DMS 273 (cell line): ENCODE measurements around the gene CADM1.

Experiments
- DNase-seq: peaks from one replicate; lab custom pipeline; 2025; ENCODE audit not compliant: unreplicated experiment; lab: John Stamatoyannopoulos, UW

Gene CADM1

GRCh38 chr11:115161876-115162275 lies 342.3 kb downstream of the CADM1 start:
- no peak for DNase-seq

GRCh38 chr11:115159207-115159606 lies 345.0 kb downstream of the CADM1 start:
- peak; percentile 68 for DNase-seq

- no peak for DNase-seq
These were observed 346.2 kb downstream of the CADM1 start for GRCh38 chr11:115158053-115158452.

- no peak for DNase-seq
These were observed 347.0 kb downstream of the CADM1 start for GRCh38 chr11:115157247-115157646.

- DNase-seq, result no peak
These were observed 348.2 kb downstream of the CADM1 start for GRCh38 chr11:115155978-115156377.

- DNase-seq, result no peak
These were observed 348.9 kb downstream of the CADM1 start for GRCh38 chr11:115155320-115155719.

- DNase-seq, result no peak
These were observed 349.9 kb downstream of the CADM1 start for GRCh38 chr11:115154355-115154736.

GRCh38 chr11:115153731-115154354 lies 350.4 kb downstream of the CADM1 start:
- DNase-seq, result no peak

GRCh38 chr11:115153135-115153534 lies 351.1 kb downstream of the CADM1 start:
- no peak for DNase-seq

- no peak for DNase-seq
These were observed 353.2 kb downstream of the CADM1 start for GRCh38 chr11:115151010-115151409.

- no peak for DNase-seq
These were observed 355.5 kb downstream of the CADM1 start for GRCh38 chr11:115148691-115149090.

- no peak for DNase-seq
These were observed 356.1 kb downstream of the CADM1 start for GRCh38 chr11:115148101-115148500.

GRCh38 chr11:115147243-115147807 lies 356.9 kb downstream of the CADM1 start:
- no peak for DNase-seq

- no peak for DNase-seq
These were observed 357.8 kb downstream of the CADM1 start for GRCh38 chr11:115146425-115146824.

- DNase-seq, result peak; percentile 49
These were observed 358.9 kb downstream of the CADM1 start for GRCh38 chr11:115145324-115145723.

- DNase-seq, result peak; percentile 49
These were observed 359.3 kb downstream of the CADM1 start for GRCh38 chr11:115144914-115145313.

- DNase-seq, result no peak
These were observed 360.2 kb downstream of the CADM1 start for GRCh38 chr11:115144014-115144413.

GRCh38 chr11:115141231-115142114 lies 362.7 kb downstream of the CADM1 start:
- DNase-seq, result peak; percentile 59

- DNase-seq, result no peak
These were observed 368.3 kb downstream of the CADM1 start for GRCh38 chr11:115135936-115136335.

- DNase-seq, result no peak
These were observed 369.3 kb downstream of the CADM1 start for GRCh38 chr11:115134926-115135325.

- DNase-seq, result no peak
These were observed 370.6 kb downstream of the CADM1 start for GRCh38 chr11:115133475-115134209.
